ENCODE measurements around the gene ERP44.
A peak's percentile ranks its signal among the peaks of the same experiment; 100 is the strongest.
"Not testable (repeated sequence)": the region's sequence is repeated elsewhere in the genome, so short reads cannot be mapped to it uniquely, and the experiment has no call there.

ERP44 gene

DNA sequence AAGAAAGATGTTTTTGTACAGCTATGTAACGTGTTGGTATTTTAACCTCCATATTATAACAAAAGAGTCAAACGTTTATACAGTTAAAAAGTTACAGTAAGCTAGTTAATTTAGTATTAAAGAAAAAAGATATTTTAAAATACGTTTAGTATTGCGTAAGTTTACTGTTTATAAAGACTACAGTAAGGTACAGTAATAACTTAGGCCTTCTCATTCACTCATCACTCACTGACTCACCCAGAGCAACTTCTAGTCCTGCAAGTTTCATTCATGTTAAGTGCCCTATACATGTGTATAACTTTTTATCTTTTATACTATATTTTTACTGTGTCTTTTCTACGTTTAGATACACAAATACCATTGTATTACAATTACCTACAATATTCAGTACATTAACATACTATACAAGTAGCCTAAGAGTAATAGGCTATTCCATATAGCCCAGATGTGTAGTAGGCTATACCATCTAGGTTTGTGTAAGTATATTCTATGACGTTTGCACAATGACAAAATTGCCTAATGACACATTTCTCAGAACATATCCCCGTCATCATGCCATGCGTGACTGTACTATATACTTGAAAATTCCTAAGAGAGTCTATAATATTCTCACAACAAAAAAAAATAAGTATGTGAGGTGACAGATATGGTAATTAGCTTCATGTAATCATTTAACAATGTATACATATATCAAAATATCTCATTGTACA, 33.8 kb downstream of the ERP44 start:
- DNase-seq, result no peak

DNA sequence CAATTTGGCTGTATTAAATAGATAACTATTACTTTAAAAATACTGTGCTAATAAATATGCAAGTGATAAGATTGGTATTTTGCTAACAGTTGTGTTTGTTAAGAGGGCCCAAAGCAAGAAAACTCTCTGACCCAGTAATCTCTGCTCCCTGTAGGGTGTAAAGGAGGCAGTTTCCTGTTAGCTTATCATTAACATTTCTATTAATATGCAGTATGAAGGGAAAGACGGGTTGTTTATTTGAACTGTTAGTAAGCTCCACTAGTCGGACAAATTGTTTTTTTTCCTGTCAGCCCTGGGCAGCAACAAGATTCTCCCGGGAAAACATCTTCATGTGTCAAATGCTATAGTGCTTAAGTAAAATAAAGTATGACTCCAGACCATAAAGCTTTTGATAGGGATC, 35.6 kb downstream of the ERP44 start:
- DNase-seq, result no peak

DNA sequence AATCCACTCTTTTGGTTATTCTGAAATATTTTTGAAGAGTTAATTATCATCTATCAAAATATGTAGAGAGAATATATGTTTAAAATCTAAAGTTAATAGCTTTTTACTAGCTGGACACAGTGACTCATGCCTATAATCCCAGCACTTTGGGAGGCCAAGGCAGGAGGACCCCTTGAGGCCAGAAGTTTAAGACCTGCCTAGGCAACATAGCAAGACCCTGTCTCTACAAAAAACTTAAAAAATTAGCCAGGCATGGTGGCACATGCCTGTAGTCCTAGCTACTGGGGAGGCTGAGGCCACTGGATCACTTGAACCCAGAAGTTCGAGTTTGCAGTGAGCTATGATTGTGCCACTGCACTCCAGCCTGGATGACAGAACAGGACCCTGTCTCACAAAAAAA, 36.1 kb downstream of the ERP44 start:
- DNase-seq, result not testable (repeated sequence)

DNA sequence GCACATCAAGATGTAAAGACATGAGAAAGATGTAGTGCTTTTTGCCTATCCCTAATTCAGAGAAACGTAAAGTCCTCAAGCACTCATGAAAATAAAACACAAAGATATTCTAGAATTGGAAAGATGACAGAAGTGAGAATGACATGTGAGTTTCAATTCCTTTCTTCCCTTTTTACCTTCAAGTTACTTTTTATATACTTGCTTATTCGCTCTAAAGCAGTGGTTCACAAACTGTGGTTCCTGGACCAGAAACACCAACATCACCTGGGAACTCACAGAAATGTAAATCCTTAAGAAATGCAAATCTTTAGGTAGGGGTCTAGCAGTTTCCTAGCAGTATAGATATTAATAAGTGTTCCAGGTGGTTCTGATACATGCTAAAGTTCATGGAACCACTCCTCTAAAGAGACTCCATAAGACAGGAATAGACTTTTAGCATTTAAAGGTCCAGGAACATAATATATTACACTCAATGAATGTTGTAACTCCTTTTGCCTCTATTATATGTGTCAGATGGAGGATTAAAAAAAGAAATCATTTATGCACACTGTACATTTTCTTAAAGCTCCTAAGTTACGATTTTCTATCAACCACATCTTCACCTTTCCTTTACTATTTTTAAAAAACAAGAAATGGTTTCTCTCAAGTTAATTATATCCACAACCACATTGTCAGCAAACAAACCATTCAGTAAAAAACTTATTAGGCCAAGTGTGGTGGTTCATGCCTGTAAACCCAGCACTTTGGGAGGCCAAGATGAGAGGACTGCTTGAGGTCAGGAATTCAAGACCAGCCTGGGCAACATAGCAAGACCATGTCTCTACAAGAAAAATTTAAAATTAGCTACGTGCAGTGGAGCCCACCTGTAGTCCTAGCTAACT, 39.9 kb downstream of the ERP44 start:
- no peak for DNase-seq

DNA sequence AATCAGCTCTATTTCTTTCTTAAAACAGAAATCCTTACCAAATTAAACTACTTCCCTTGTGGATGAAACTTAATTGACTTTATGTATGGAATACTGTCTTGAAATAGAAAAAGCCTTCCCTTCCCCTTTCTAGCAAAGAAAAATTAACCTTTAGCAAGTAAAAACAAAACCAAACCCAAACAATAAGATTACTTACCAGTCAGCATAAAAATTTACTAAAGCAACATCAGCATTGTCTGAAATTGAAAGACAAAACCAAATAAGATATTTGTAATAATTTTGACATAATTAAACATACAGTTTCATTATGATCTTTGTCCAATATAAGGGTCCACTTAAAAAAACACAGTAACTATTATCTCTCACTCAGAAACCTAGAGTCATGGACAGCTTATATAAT, 41.2 kb downstream of the ERP44 start:
- no peak for DNase-seq

DNA sequence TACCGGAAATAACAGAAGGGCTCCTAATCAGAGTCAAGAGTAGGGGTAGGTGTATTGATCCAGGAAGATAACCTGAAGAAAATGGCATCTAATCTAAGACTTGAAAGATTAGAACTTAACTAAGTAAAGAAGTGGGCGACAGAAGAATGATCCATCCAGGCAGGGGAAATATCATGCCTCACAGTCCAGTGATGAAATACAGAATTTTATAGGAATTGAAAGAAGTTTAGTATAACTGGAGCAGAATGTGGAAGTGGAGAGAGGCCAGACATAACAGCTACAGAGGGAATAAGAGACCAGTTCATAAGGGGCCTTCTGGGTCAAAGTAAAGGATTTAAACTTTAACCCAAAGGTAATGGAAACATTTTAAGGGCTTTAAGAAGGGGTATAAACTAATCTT, 42.2 kb downstream of the ERP44 start:
- no peak for DNase-seq

DNA sequence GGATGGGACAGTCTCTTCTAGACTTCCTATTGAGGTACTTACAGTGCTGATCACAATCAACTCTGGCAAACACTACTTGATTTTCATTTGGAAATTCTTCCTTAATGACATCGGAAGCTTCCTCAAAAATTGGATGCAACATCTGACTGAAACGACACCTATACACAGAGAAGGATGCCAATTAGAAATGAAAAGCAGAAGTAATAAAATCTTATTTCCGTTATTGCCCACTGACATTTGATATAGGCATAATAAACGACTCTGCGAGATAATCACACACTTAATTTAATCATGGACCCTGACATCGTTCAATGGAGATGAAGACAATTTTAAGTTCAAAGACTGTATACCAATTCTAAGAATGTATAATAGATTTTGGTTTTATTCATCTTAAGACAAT, 46.4 kb downstream of the ERP44 start:
- DNase-seq, result no peak

DNA sequence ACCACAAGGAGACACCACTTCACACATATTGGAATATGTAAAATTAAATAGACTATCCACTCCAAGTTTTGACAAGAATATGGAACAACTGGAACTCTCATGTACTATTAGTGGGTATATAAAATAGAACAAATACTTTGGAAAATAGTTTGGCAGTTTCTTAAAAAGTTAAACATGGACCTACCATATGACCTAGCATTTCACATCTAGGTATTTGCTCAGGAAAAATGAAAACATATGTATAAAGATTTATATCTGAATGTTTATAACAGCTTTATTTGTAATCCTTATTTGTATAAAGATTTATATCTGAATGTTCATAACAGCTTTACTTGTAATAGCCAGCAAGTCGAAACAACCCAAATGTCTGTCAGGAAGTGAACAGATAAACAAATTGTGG, 49.2 kb downstream of the ERP44 start:
- DNase-seq, result no peak

DNA sequence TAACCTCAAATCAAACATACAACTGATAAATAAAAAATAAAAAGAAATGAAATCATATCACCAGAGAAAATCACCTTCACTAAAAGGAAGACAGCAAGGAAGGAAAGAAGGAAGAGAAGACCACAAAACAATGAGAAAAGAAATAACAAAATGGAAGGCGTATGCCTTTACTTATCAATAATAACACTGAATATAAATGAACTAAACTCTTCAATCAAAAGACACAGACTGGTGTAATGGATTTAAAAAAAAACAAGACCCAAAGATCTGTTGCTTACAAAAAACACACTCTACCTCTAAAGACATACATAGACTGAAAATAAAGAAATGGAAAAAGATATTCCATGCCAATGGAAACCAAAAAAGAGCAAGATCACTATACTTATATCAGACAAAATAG, 60.3 kb downstream of the ERP44 start:
- DNase-seq, result no peak

DNA sequence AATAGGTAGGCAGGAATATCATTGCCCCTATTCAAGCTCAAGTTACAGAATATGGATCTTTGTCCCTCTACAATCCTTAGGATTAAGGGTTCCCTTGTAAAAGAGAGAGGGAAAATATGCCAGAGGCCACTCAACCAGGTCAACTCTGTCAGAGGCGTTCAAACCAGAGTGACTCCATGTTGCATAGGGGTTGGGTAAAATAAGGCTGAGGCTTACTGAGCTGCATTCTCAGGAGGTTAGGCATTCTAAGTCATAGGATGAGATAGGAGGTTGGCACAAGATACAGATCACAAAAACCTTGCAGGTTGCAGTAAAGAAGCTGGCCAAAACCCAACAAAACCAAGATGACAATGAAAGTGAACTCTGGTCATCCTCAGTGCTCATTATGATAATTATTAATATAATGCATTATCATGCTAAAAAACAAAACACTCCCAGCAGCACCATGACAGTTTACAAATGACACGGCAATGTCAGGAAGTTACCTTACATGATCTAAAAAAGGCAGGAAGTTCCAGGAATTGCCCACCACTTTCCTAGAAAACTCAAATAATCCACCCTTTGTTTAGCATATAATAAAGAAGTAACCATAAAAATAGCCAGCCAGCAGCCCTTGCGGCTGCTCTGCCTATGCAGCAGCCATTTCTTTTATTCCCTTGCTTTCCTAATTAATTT, 64.8 kb downstream of the ERP44 start:
- DNase-seq, result no peak

DNA sequence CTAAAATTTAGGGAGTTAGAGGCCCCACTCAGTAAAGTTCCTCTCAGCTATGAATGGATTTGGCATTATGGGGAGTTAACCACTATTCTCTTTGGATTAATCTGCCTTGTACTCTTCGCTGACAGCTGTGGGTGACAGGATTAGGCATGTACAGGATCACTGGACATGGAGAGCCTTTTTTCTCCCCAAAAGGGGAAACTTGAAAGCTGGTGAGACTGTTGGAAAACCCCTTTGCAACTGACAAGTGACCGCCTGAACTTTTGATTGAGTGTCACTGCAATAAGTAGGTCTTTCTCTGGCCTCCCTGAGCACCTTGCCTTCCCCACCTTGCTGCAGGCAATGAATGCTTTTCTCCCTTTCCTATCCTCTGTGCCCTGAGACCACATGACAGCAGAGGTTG, 68.3 kb downstream of the ERP44 start:
- DNase-seq, result no peak

DNA sequence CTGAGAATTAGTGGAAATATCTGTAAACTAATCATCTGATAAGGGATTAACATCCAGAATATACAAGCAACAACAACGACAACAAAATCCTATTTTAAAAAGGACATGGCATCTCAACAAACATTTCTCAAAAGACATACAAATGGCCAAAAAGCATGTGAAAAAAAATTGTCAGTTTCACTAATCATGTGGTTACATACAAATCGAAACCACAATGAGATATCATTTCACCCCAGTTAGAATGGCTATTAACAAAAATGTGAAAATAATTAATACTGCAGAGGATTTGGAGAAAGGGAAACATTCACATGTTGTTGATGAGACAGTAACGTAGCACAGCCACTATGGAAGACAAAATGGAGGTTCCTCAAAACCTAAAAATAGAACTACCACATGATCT, 69.5 kb downstream of the ERP44 start:
- DNase-seq, result no peak

DNA sequence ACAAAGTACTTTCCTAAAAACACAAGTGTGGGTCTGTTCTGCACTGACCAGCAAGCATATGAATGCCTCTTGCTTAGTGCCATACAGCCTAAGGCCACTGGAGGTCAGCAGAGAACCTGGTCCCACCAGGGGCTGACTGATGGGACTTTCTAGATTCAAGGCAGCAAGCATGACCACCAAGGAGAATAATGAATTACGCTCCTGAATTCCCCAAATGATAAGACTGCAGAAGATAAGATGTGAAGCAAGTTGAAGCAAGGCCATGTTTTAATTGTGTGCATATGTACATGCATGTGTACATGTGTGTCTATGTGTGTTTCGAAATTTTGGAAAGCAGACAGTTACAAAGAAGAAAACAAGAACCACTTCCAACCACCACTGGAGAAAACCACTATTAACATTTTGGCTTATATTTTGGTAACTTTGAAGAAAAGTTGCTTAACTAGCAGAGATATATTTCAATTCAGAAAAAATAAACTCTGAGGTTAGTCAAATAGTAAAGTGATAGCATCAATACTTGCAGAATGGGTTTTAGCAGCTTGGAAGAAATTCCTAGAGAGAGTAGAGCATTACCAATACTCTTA, 70.5 kb downstream of the ERP44 start:
- peak; percentile 57 for DNase-seq

DNA sequence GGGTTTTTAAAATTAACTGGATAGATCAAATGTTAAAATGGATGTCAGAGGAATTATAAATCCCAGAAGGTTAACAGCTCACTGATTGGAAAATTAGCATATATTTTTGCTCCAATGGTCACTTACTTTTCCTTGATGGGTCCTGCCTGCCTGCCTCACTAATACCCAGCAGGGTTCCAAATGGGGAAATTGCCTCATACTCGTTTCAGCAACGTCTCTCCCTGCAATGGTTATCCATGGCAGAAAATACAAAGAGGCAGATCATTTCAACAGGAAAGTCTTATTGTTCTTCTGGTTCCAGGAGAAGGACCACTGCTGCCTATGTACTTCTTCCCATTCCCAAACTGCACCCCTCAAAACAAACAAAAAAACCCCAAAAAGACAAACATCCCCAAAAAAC, 71.3 kb downstream of the ERP44 start:
- DNase-seq, result no peak

DNA sequence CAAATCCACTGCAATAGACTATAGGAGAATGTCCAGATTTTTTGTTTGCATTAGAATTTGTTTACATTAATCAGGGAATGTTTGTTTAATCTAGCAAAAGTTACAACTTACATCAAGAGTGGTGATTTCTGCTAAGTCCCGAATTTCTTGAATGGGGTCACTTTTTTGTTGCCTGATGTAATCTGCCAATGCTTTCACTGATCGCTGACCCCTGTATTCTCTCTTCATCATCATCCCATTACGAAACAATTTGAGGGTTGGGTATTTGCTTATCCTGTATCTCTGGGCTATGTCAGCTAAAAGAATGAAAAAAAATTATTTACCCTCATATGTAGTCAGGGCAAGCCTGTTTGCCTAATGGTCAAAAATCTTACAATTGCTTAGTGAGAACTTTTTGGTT, 76.9 kb downstream of the ERP44 start:
- DNase-seq, result no peak

DNA sequence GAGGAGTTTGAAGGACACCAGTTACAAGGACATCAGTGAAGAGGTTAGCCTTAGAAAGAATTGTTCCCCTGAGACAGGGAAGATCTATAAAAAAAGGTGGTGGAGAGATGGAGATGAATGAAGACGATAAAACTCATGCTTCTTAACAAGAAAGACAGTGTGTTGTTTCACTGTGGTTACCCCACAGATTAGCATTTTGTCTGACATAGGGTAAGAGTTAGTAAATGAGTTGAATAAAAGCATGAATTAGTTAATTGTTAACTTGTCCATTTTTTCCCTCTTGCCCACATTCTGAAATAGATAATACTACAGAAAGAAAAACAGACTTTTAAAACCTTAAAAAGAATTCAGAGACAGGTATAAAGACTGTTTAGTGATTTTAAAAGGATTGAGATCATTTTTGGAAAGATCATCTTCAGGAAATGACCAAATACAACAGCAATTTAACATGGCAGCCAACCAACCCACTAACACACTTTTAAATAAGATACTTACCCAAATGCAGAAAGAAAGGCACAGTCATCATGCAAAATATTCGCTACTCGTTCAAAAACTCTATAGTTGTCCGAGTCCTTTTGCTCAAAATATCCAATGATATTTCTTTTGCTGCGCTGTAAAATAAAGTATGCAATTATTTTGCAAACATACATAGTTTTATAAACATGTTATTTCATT, 78.5 kb downstream of the ERP44 start:
- DNase-seq, result no peak

DNA sequence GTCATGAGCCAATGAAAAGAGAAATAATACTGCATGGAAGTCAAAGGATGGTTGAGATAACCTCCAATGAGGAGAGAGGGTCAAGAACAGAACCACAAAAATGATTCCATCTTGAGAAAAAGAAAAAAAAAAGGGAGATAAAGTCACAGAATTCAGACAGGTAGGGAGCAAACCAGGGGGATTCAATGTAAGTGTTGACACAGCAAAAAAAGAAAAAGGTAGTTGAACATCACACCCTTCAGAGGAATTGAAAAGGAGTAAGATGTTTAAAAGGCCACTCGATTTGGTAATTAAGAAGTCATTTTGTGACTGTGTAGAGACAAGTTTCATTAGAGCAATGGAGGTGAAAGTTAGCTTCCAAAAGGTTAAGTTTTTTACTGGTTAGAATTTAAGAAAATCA, 79.3 kb downstream of the ERP44 start:
- no peak for DNase-seq

DNA sequence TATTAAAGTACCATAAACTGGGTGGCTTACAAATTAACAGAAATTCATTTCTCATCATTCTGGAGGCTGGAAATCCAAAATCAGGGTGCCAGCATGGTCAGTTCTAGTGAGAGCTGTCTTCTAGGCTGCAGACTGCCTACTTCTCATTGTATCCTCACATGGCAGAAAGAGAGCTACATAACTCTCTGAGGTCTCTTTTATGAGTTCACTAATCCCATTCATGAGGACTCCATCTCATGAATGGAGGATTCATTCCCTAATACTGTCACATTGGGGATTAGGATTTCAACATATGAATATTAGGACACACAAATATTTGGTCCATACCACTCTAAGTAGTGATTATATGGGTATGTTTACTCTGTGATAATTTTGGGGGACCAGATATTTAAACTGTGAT, 84.0 kb downstream of the ERP44 start:
- no peak for DNase-seq

DNA sequence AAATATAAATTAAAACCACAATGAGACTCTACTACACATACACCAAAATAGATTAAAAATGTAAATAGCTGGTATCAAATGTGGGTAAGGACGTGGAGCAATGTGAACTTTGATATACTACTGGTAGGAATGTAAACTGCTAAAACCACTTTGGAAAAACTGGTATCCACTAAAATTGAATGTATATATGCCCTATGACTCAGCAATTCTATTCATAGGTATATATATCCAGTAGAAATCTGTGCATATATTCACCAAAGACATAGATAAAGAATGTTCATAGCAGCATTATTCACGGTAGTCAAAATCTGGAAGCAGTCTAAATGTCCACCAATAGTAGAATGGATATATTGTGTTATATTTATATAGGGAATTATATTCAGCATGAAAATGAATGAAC, 85.2 kb downstream of the ERP44 start:
- no peak for DNase-seq

DNA sequence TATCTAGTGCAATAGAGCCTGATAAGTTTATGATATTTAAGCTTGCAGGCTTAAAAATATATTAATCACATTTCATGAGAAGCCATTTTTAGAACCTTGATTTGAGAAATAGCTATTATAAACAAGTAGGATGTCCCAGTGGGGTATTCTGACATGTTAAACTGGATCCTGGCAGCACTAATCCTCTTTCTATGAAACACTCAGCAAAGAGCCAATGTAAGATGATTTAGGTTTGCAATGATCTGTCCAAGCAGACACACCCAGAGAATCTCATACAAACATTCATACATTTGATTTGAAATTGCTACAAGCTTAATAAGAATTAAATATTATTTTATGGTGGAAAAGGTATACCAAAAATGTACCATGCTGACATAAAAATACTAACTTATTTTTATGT, 86.5 kb downstream of the ERP44 start:
- DNase-seq, result no peak

DNA sequence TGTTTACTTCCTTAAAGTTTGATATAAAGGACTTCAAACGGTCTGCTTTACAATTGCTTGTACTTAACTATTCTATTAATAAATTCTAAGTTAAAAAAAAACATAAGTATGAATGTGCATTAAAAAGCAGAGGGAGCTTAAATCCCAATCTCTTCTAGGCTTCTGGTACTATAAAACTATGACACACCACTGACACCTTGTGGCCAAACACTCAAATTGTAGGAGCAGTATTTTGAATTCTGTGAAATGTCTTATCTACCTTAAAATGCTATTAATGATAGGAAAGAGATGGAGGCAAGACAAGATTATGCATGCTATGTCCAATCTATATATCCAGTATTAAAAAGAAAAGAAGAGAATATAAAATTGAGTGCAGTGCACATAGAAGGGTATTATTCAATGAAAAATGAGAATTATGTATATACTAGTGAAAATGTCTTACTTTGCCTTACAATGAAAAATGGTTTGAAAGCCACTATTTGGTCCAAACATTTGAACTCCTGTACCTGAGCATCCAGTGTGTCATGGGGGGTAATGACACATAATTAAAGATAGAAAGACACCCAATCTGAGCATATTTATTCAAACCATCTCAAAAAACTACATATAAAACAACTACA, 87.6 kb downstream of the ERP44 start:
- DNase-seq, result peak; percentile 6

DNA sequence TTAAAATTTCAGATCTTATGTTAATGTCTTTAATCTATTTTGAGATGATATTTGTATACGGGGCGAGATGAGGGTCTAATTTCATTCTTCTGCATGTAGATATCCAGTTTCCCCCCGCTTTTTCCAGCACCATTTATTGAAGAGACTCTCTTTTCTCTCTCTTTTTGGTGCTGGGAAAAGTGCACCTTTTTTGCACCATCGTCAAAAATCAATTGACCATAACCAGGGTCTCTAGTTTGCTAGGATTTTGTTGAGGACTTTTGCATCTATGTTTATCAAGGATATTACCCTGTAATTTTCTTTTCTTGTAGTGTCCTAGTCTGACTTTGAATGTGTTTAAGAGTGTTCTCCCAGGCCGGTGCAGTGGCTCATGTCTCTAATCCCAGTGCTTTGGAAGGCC, 99.0 kb downstream of the ERP44 start:
- DNase-seq, result no peak

DNA sequence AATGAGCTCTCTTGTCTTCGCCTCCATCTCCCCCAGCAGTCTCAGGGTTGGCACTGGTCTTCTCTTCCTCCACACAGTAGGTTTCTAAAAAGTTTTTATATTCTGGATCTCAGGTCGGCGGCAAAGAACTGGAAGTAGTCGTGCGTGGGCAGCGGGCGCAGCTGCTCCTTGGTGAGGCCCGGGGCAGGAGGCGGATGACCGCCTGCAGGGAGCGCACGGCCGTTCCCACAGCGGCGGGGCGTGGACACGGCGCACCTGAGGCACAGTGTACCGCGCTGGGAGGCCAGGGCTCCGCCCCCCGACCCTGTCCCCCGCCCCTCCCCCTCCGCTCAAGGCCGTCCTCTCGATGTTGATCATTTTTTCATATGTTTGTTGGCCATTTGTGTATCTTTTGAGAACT, 99.9 kb downstream of the ERP44 start:
- no peak for DNase-seq
